Tibial nerve (tissue), 4 donors: ENCODE measurements around the gene QKI. TPM values are rescaled to one million over a fixed set of nuclear protein-coding genes. Genes with fewer than 3 reads are reported as not detected.

Experiments used
- DNase-seq, 2 donors: peaks; one replicate each; pipeline ENCODE4 v3.0.0-alpha.2; 2019; ENCODE audit warnings: low spot score in 2 of 2
- H3K27ac ChIP-seq, 4 donors: fragments of 200-600 bp; sonication (generic) in 3 of 4; one replicate each; pipeline ENCODE4 v1.5.1; 2017 to 2019; ENCODE audit warnings: mild to moderate bottlenecking in 1 of 4
- H3K27me3 ChIP-seq, 2 donors: fragments of 200-600 bp; sonication (generic) in 1 of 2; one replicate each; pipeline versions ENCODE4 v1.5.1 to v1.6.0; 2017 to 2019
- H3K36me3 ChIP-seq, 3 donors: fragments of 200-600 bp; sonication (generic); one replicate each; pipeline ENCODE4 v1.5.1; 2018 to 2019
- H3K4me1 ChIP-seq, 4 donors: fragments of 200-600 bp; sonication (generic) in 3 of 4; one replicate each; pipeline ENCODE4 v1.5.1; 2017 to 2019
- H3K4me3 ChIP-seq, 4 donors: fragments of 200-600 bp; sonication (generic) in 3 of 4; one replicate each; pipeline ENCODE4 v1.5.1; 2017 to 2019; ENCODE audit warnings: mild to moderate bottlenecking in 1 of 4, moderate library complexity in 1 of 4
- H3K9me3 ChIP-seq, 4 donors: fragments of 200-600 bp; sonication (generic) in 3 of 4; one replicate each; pipeline ENCODE4 v1.5.1; 2017 to 2019
- CTCF ChIP-seq, 5 experiments: fragments of 200-600 bp in 3 of 5; fragments of 450-650 bp in 2 of 5; sonication (generic) in 3 of 5; IDR thresholded peaks; one replicate each; pipeline ENCODE4 v1.5.1; 2016 to 2019; ENCODE audit warnings: antibody characterized with exemption in 5 of 5, mild to moderate bottlenecking in 3 of 5, moderate library complexity in 2 of 5
- EP300 ChIP-seq, 2 donors: sonication (generic); formaldehyde crosslinking; IDR thresholded peaks; one replicate each; pipeline ENCODE4 v1.6.1; 2017; ENCODE audit warnings: antibody characterized with exemption in 2 of 2, mild to moderate bottlenecking in 1 of 2
- POLR2A ChIP-seq, 2 donors: fragments of 450-650 bp; IDR thresholded peaks; one replicate each; pipeline ENCODE4 v1.6.1; 2017; ENCODE audit warnings: antibody characterized with exemption in 2 of 2, mild to moderate bottlenecking in 2 of 2, moderate library complexity in 2 of 2
- WGBS, 2 donors: methylation state at CpG; one replicate each; pipeline ENCODE4 v1.1.5; 2018; 5-methylcytosine and 5-hydroxymethylcytosine counted together
- total RNA-seq, 4 donors: library from RNA; depleted of rRNA; stranded (reverse); fragments of >200 nt; gene quantifications; one replicate each; pipeline ENCODE4 v1.1.0, GENCODE V29; 2016

The QKI gene
- total RNA-seq, 4 donors from 2014 or later: 365 to 570 (median 511) TPM

DNA sequence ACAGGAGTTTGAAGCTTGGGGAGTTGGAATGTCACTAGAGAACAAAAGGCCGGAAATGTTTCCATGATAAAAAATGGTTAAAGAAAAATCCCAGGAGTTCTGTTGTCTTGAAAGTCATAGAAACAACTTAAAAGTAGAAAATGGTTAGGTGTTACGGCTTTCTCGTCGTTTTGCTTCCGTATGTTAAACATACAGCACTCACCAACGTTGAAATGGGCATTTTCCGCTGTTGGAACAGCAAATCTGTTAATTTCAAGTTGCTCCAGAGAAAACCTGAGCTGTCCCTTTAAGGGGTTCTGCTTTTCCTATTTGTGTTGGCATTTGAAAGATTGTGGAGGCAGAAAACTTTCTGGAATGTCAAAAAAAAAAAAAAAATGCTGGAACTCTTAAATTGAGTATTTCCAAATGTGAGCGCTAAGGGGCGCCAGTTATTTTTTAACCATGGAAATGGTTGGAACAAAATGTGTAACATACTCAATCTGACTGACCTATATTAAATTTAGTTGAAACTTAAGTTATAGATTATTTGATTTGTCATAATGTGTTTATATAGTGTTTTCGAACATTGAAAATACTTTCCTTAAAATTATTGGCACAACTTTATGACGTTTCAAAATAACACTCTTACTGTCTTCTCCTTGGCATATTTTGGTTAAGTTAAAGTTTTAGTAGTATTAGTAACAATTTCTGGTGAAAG lies 2.2 kb downstream of the QKI start:
- H3K9me3 ChIP-seq: no peaks in the 10 kb centered on the region
- peaks cover 0 to 31% (median 7%) of the 10 kb centered on the region in 4 donors for H3K4me1 ChIP-seq
- H3K36me3 ChIP-seq: no peaks in the 10 kb centered on the region
- peak overlapping the region; percentile 98 to 100 (median 100) for H3K27ac ChIP-seq
- peak overlapping the region; percentile 76 to 99 (median 91) for H3K4me3 ChIP-seq
- peak in 1 of 2 donors; percentile 80 for DNase-seq
- 0 to 1% methylated on average over 11 of the region's 11 CpGs for WGBS, 2 donors
- peak; percentile 64 to 78 (median 66) for TF ChIP-seq CTCF (IDR thresholded peaks at IDR 0.05)
- TF ChIP-seq POLR2A (IDR thresholded peaks at IDR 0.05): peak in 1 of 2 donors; percentile 35
- peak; percentile 59 to 89 for TF ChIP-seq EP300 (IDR thresholded peaks at IDR 0.05)
- H3K27me3 ChIP-seq: no peaks in the 10 kb centered on the region

- Histone ChIP-seq H3K4me3 (peak overlapping the region; percentile 76 to 99 (median 91)), H3K27ac (peak overlapping the region; percentile 98 to 100 (median 100))
- TF ChIP-seq EP300 (IDR thresholded peaks at IDR 0.05): peak in 1 of 2 donors; percentile 21
- no peak for TF ChIP-seq POLR2A (IDR thresholded peaks at IDR 0.05)
- TF ChIP-seq CTCF (IDR thresholded peaks at IDR 0.05): no peak
Observed at GRCh38 chr6:163417595-163417994, 3.1 kb downstream of the QKI start.

GRCh38 chr6:163418311-163419029 lies 4.0 kb downstream of the QKI start:
- H3K27ac ChIP-seq: peak overlapping the region; percentile 98 to 100 (median 100)
- no peaks in the 10 kb centered on the region for H3K36me3 ChIP-seq
- peaks cover 0 to 43% (median 6%) of the 10 kb centered on the region in 4 donors for H3K4me1 ChIP-seq
- H3K27me3 ChIP-seq: no peaks in the 10 kb centered on the region
- TF ChIP-seq POLR2A (IDR thresholded peaks at IDR 0.05) (no peak), EP300 (IDR thresholded peaks at IDR 0.05) (no peak)
- WGBS, 2 donors: 6 to 7% methylated on average over 5 of the region's 5 CpGs
- H3K9me3 ChIP-seq: no peaks in the 10 kb centered on the region
- peak overlapping the region; percentile 31 to 99 (median 86) for H3K4me3 ChIP-seq
- no peak for DNase-seq

More at GRCh38 chr6:163417595-163417994, 3.1 kb downstream of the QKI start:
- Histone ChIP-seq H3K4me1 (peaks cover 0 to 34% (median 4%) of the 10 kb centered on the region in 4 donors), H3K9me3 (no peaks in the 10 kb centered on the region), H3K27me3 (no peaks in the 10 kb centered on the region), H3K36me3 (no peaks in the 10 kb centered on the region)
- WGBS, 2 donors: 2 to 5% methylated on average over 4 of the region's 4 CpGs
- DNase-seq: no peak

GRCh38 chr6:163419413-163420288 lies 5.1 kb downstream of the QKI start:
- peak overlapping the region; percentile 34 to 99 (median 86) for H3K4me3 ChIP-seq
- TF ChIP-seq EP300 (IDR thresholded peaks at IDR 0.05) (peak in 1 of 2 donors; percentile 43), POLR2A (IDR thresholded peaks at IDR 0.05) (no peak)
- no peaks in the 10 kb centered on the region for H3K9me3 ChIP-seq
- H3K4me1 ChIP-seq: peaks cover 0 to 54% (median 15%) of the 10 kb centered on the region in 4 donors
- no peaks in the 10 kb centered on the region for H3K27me3 ChIP-seq
- H3K36me3 ChIP-seq: no peaks in the 10 kb centered on the region
- peak overlapping the region; percentile 98 to 100 (median 100) for H3K27ac ChIP-seq
- 4 to 7% methylated on average over 6 of the region's 6 CpGs for WGBS, 2 donors
- DNase-seq: no peak

GRCh38 chr6:163420289-163420614 lies 5.7 kb downstream of the QKI start:
- H3K4me1 ChIP-seq: peaks cover 0 to 60% (median 15%) of the 10 kb centered on the region in 4 donors

More at GRCh38 chr6:163420289-163420614, 5.7 kb downstream of the QKI start:
- DNase-seq: no peak
- TF ChIP-seq POLR2A (IDR thresholded peaks at IDR 0.05) (no peak), CTCF (IDR thresholded peaks at IDR 0.05) (no peak), EP300 (IDR thresholded peaks at IDR 0.05) (no peak)
- Histone ChIP-seq H3K36me3 (no peaks in the 10 kb centered on the region), H3K27me3 (no peaks in the 10 kb centered on the region), H3K9me3 (no peaks in the 10 kb centered on the region), H3K4me3 (peak overlapping the region; percentile 16 to 99 (median 64)), H3K27ac (peak overlapping the region; percentile 98 to 100 (median 100))
- WGBS, 2 donors: 8 to 12% methylated on average over 2 of the region's 2 CpGs
